GM12892 (cell line): ENCODE results near the gene ZDHHC5.
"Not testable (repeated sequence)": the region's sequence is repeated elsewhere in the genome, so short reads cannot be mapped to it uniquely, and the experiment has no call there.

Experiments used
- DNase-seq: peaks from one replicate; pipeline ENCODE4 v3.0.0; 2011; ENCODE audit not compliant: insufficient read length
- FAIRE-seq: peaks from 2 replicates; lab custom pipeline; 2011; peaks lifted over from hg19 to GRCh38; lab: Jason Lieb, UNC
- POLR2A ChIP-seq: IDR thresholded peaks from 2 replicates; pipeline ENCODE4 v1.6.1; 2011; ENCODE audit warnings: low read depth, low read length, control low read depth
- POLR2AphosphoS5 ChIP-seq: IDR thresholded peaks from 2 replicates; pipeline ENCODE4 v1.6.1; 2011; ENCODE audit warnings: low read depth, low read length, control low read depth
- TAF1 ChIP-seq: IDR thresholded peaks from 2 replicates; pipeline ENCODE4 v1.6.1; 2011; ENCODE audit warnings: low read depth, mild to moderate bottlenecking, control low read depth, low read length, borderline replicate concordance

Gene ZDHHC5

DNA sequence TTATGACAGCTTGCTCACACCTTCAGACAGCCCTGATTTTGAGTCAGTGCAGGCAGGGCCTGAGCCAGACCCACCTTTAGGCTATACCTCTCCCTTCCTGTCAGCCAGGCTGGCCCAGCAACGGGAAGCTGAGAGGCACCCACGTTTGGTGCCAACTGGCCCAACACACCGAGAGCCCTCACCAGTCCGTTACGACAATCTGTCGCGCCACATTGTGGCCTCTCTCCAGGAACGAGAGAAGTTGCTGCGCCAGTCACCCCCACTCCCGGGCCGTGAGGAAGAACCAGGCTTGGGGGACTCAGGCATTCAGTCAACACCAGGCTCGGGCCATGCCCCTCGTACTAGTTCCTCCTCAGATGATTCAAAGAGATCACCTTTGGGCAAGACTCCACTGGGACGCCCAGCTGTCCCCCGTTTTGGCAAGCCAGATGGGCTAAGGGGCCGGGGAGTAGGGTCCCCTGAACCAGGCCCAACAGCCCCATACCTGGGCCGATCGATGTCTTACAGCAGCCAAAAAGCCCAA lies 31.0 kb downstream of the ZDHHC5 start:
- no peak for FAIRE-seq
- TF ChIP-seq TAF1, result no peak
- no peak; the same call in 1 of the 2 replicates for TF ChIP-seq POLR2A
- no peak for TF ChIP-seq POLR2AphosphoS5
- no peak for DNase-seq

DNA sequence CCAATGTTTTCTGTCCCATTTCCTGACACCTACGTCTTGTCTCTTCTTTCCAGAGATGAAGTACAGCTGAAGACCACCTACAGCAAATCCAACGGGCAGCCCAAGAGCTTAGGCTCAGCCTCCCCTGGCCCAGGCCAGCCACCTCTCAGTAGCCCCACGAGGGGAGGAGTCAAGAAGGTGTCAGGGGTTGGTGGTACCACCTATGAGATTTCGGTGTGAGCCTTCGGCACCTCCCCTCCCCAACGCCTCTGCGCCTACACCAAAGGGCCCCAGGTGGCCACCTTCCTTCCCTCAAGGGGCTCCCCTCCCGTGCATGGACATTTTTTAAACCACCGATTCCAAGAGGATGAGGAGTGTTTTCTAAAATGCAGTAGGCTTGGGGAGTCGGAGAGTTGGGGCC lies 31.9 kb downstream of the ZDHHC5 start:
- TF ChIP-seq POLR2AphosphoS5 (no peak), POLR2A (no peak), TAF1 (no peak)
- DNase-seq (no peak), FAIRE-seq (no peak)

DNA sequence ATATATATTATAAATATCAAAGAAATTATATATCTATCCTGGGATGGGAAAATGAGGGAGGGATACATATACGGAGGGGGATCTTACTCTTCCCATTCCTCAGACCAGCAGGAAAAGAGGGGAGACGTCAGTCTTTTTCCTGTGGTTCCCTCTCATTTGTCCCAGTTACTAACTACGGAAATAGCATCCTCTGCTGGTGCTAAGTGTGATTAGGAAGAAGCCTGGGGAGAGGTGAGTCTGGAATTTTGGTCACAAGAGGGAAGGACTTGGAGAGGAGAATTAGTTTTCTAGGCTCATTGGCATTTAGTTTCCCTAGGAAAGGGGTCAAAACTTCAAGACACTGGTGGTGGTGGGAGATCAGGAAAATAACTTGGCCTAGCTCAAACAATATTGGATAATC lies 32.5 kb downstream of the ZDHHC5 start:
- TF ChIP-seq POLR2AphosphoS5 (no peak), POLR2A (no peak), TAF1 (no peak)
- DNase-seq (no peak), FAIRE-seq (no peak)

DNA sequence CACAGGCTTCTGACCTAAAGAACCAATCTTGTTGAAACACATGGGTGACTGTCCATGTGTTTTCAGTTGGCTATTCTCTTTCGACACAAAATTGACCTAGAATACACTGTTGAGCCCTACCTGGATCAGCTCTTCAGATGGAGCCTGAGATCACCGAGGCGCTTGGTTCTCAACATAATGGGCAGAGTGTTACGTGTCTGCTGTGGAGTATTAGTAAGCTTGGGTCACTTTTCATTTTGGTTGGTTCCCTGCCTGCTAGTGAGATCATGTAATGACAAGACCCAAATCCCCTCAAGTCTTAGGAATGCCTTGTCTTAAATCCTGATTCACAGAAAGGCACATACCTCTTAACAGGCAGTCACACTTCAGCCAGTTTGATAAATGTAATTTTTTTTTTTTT lies 35.4 kb downstream of the ZDHHC5 start:
- FAIRE-seq (no peak), DNase-seq (no peak)
- TF ChIP-seq TAF1, result no peak
- no peak for TF ChIP-seq POLR2AphosphoS5
- TF ChIP-seq POLR2A, result no peak

DNA sequence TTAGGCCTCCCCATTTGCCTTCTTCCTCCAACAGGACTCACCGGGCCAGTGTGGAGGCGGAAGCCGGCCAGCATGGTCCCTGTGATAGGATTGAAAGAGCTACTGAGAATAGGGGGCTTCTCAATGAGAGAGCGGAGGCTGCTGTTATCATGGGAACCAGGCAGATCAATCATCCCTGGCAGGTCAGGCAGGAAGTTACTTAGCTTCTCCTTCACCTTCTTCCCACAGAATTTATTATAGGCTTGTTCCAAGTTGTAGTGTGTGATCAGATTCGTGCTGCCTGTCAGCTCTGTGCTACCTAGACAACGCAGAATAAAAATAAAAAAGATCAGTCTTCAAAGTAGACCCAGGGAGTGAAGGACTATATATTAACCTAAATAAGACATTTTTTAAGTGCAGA lies 37.0 kb downstream of the ZDHHC5 start:
- TF ChIP-seq TAF1, result no peak
- no peak for TF ChIP-seq POLR2A
- no peak for TF ChIP-seq POLR2AphosphoS5
- DNase-seq, result no peak
- no peak for FAIRE-seq

DNA sequence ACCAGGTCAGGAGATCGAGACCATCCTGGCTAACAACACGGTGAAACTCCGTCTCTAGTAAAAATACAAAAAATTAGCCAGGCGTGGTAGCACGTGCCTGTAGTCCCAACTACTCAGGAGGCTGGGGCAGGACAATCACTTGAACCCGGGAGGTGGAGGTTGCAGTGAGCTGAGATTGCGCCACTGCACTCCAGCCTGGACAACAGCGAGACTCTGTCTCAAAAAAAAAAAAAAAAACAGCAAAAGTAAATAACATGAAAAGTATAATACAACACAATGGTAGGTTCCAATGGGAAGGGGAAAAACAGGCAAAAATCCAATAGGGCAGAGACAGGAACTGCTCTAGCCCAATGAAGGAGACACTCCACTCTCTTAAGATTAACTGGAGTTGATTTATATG lies 37.5 kb downstream of the ZDHHC5 start:
- DNase-seq, FAIRE-seq: not testable (repeated sequence)

DNA sequence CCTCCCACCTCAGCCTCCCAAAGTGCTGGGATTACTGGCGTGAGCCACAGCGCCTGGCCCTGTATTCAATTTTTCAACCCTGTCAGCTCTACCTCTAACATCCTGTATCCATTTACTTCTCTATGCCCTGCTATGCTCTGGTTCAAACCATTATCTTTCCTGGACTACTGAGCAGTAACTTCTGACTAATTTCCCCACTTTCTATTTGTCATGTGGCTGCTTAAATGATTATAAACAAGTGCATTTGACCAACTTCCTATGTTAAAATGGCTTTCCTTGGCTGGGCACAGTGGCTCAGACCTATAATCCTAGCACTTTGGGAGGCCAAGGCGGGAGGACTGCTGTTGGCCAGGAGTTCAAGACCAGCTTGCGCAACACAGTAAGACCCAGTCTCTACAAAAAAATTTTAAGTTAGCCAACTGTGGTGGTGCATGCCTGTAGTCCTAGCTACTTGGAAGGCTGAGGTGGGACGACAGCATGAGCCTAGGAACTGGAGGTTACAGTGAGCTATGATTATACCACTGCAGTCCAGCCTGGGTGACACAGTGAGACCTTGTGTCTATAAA lies 42.0 kb downstream of the ZDHHC5 start:
- peak; percentile 42 for FAIRE-seq

DNA sequence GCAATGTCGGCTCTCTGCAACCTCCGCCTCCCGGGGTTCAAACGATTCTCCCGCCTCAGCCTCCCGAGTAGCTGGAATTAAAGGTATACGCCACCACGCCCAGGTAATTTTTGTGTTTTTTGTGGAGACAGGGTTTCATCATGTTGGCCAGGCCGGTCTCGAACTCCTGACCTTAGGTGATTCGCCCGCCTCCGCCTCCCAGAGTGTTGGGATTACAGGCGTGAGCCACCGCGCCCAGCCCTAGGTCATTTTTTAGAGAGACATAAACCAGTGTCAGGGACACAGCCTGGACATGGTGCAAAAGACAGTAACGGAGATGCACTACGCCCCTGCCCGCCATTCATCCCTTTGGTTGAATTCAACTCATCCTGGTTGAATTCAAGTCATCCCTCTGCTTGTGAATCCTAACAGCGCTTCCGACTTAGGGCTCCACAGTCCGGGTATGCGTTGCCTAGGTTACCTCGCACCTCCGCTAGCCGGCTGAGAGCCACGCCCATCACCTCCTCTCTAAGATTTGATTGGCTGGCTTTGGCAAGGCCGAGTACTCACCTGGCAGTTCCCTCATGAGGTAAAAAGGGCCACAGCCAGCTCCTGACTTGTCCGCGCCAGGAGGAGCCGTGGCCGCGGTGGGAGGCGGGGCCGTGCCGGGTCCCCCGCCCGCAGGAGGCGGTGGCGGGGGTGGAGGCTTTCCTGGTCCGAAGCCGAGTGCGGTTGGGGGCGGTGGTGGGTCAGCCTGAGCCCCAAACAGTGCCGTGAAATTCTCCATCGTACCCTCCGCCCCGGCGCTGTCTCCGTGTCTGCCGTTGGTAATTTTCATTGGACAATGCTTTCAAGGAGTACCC lies 43.7 kb downstream of the ZDHHC5 start, which contains the start of gene MED19:
Gene MED19, minus strand, starts transcription at position 802 of the 842 bp plus-strand sequence. Its CDS starts 36 bp downstream, at position 766.
- no peak for FAIRE-seq
- DNase-seq, result no peak

More for the DNA sequence above, 42.0 kb downstream of the ZDHHC5 start:
- DNase-seq, result no peak
- TF ChIP-seq TAF1, result no peak
- TF ChIP-seq POLR2A, result no peak; the same call in 1 of the 2 replicates
- TF ChIP-seq POLR2AphosphoS5, result no peak

DNA sequence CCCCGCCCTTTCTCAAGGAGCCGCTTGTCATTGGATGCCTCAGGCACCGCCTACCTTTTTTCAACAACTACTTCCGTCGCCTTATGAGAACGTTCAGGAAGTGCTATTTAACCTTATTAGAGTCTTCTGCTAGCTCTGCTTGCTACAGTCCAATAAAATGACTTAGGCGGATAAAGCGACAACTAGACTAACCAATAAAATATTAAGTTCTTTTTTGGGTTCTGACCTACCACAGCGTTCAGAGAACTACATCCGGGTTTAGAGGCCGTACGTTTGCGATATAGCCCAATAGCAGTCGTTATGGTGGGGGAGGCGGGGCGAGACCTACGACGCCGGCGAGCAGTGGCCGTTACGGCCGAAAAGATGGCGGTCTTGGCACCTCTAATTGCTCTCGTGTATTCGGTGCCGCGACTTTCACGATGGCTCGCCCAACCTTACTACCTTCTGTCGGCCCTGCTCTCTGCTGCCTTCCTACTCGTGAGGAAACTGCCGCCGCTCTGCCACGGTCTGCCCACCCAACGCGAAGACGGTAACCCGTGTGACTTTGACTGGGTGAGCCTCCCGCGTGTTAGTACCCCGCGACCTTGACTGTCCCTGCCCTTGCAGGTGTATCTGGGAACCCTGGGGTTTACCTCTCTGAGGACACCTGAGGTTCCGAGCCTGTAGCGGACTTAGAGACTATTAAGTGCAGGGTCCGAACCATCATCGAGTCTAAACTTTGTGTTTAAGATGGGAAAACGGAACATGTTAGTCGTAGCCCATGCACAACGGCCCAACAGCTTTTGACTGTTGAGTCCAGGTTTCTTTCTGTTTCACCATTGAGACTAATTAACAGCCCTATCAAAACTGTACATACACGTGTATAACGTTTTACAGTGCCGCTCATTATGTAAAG lies 44.6 kb downstream of the ZDHHC5 start, which contains the start of gene TMX2:
Gene TMX2, plus strand, starts transcription at position 338 of the 895 bp plus-strand sequence. Its CDS starts 26 bp downstream, at position 364.
- DNase-seq (peak; percentile 69), FAIRE-seq (peak; percentile 99)
- peak; percentile 77 for TF ChIP-seq POLR2A
- TF ChIP-seq TAF1, result peak; percentile 46; the same call in 1 of the 2 replicates
- TF ChIP-seq POLR2AphosphoS5, result peak; percentile 73

More for the DNA sequence above, 43.7 kb downstream of the ZDHHC5 start, which contains the start of gene MED19:
- TF ChIP-seq TAF1 (0 out of 2 replicates have a peak, but pooled peaks have one; percentile 17), POLR2A (no peak; the same call in 1 of the 2 replicates)

DNA sequence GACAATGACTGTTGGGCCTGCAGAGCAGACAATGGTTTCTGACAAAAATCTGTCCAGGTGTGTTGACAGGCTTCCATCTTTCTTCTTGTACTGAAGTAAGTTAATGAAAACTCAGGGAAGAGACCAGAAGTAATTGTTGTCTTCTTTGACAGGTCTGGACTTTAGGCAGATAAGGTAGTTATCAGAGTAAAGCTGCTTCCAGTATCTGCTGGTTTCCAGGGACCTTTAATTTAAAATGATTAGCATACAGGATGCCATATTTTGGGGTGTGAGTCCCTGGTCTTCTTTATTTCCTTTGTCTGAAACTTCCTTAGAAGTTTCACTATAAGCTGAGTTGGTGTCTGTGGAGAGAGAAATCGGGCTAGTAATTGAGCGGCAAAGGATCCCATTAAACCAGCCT lies 45.9 kb downstream of the ZDHHC5 start:
- DNase-seq (no peak), FAIRE-seq (no peak)
- TF ChIP-seq POLR2AphosphoS5 (no peak), POLR2A (no peak), TAF1 (no peak)

DNA sequence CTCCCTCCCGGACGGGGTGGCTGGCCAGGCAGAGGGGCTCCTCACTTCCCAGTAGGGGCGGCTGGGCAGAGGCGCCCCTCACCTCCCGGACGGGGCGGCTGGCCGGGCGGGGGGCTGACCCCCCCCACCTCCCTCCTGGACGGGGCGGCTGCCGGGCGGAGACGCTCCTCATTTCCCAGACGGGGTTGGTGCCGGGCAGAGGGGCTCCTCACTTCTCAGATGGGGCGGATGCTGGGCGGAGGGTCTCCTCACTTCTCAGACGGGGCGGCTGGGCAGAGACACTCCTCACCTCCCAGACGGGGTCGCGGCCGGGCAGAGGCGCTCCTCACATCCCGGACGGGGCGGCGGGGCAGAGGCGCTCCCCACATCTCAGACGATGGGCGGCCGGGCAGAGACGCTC lies 48.8 kb downstream of the ZDHHC5 start:
- not testable (repeated sequence) for FAIRE-seq, DNase-seq
